ENCODE measurements around the gene PDE4D.
"Not testable (repeated sequence)": the region's sequence is repeated elsewhere in the genome, so short reads cannot be mapped to it uniquely, and the experiment has no call there.

PDE4D gene

DNA sequence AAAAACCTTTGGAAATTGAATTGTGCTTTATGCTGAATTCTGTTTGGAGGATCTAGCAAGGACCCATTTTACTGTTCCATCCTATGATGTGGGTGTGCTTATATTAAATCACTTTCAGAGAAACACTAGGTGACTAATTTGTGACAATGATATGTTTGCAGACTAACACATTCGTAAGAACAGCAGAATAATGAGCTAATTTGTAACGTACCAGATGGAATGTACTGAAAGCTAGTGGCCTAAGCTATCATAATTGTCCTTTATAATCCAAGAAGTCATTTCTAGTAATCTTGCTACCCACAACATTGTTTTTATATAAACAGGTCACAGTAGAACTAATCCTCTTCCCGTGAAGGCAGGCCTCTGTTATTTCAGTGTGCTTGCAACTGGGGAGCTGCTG, 292.5 kb downstream of the PDE4D start:
- DNase-seq, result no peak

DNA sequence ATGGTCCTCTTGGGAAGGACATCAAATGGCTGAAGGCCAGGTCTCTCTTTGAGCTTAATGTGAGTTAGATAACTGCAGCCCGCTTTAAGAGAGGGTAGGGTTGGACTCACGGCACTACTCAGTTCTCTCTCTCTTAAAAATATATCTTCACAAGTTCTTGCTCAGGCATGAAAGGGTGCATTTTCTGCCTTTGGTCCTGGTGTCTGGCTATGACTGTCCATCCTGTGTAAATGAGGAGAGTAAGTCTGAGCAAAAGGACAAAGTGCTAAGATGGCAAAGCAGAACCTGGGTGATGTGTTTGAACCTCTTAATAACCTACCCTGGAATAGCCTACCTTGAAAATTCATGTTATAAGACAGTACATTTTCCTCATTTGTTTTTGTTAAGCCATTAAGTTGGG, 293.4 kb downstream of the PDE4D start:
- no peak for DNase-seq

- no peak for DNase-seq
These were observed 293.8 kb downstream of the PDE4D start for GRCh38 chr5:59599729-59600128.

DNA sequence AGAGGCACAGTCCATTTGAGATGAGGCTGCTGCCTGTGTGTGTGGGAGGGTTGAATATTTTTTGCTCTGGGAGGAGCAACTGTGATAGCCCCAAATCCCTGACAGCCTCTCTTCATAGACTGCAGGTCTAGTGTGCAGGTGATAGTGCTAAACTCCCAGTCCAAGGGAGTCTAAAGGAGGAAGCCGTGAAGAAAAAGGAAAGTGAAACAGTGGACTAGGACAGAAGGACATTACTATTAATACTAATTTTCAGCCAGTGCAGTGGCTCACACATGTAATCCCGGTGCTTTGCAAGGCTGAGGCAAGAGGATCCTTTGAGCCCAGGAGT, 295.0 kb downstream of the PDE4D start:
- no peak for DNase-seq

DNA sequence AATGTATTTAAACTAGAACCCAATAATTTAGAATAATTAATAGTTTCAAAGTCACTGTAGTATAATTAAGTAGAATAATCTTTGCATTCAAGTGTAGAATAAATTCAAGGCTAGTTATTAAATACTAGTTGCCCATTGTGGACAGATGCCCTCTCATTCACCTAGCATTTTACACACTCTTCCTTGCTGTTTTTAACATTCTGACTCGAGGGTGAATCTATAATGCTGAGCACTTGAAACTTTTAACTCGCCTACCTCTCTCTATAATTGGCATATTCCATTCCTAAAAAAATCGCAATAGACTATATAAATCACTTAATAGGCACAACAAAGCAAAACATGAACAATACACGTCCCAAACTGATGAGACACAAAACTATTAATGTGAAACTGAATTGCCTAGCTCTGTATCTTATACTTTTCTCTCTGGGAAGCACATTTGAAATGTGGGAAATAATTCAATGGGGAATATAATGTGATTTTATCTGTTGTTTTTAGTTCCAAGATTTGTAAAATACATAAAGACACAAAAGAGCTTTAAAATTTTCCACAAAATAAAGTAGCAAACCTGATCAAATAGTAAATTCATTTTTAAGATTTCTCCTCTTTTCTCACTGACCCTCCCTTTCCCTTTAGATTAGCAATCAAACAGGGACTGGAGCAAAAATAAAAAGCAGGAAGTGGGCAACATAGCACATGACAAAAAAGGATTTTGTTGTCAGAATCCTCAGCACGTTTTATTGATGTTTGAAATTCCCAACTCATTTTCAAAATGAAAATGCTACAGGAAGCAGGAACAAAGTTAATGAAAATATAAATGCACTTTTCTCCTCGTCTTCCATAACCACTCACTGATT, 295.6 kb downstream of the PDE4D start:
- no peak for DNase-seq

- no peak for DNase-seq
These were observed 296.8 kb downstream of the PDE4D start for GRCh38 chr5:59596586-59597350.

DNA sequence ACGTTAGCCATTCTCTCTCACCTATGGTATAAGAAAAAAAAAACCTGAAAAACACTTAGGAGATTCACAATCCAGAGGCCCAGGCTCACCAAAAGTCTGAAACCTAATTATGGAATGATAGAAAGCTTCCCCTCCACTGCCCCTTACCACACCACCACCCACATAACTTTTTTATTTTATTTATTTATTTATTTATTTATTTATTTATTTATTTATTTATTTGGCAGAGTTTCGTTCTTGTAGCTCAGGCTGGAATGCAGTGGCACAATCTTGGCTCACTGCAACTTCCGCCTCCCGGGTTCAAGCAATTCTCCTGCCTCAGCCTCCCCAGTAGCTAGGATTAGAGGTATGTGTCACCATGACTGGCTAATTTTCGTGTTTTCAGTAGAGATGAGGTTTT, 299.4 kb downstream of the PDE4D start:
- DNase-seq, result not testable (repeated sequence)

DNA sequence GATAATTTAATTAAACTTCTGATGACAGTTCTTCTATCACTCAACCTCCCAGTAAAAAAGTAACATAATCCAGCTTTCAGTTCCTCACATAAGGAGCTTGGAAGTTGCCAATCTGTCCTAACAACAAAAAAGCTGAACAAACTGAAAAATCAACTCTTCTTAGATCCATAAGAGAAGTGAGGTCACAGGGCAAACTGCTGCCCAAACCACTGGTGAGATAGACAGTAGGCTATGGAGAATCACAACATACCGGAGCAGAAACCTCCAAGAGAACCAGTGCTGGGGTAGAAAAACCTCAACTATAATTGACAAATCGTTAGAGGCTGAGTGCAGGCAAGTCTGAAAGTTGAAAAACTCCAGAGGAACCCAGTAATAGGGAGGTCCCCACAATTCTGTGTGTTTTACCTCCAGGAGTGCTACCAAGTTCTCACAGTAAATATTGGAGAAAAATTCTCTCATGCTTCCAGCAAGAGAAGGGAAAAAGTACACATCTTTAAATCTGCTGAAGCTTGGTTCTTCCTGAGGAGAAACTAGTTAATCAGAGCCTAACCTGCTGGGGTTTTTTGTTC, 300.0 kb downstream of the PDE4D start:
- no peak for DNase-seq

GRCh38 chr5:59592101-59592500, 301.4 kb downstream of the PDE4D start:
- DNase-seq, result no peak

DNA sequence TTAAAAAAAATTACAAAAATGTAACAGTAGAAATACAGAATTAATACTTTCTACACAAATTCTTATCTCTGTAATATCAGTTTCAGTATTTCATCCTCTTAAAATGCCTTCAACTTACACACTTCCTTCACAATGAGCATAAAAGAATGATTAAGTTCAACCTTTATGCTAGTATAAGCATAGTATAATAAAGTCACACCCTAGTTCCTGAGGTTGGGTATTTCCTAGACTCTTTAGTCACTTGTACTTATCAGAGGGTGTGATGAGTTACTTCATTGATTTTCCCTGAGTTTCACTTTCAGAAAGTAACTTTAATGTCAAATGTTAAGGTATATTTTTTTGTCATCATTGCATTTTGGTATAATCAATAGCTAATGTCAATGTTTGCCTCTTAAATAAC, 302.4 kb downstream of the PDE4D start:
- DNase-seq, result peak; percentile 2

- DNase-seq, result no peak
These were observed 304.6 kb downstream of the PDE4D start for GRCh38 chr5:59588922-59589321.

GRCh38 chr5:59587489-59588337, 305.8 kb downstream of the PDE4D start:
- no peak for DNase-seq

DNA sequence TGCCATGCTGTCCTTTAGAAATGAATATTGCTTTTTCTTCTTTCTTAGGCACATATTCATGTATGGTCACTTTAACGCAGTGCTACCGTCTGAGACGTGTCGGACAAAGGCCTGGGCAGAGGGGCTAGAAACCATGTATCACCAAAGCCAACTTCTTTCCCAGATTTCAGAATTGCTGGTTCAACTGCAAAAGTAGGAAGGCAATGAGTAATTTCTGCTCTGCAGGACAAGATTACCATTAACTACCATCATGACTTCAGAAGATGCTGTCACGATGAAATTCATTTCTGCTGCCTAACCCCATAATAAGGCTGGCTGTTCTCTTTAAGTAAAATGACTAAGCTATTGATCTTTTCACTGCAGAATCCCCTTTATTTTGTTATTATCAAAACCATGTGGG, 306.7 kb downstream of the PDE4D start:
- no peak for DNase-seq

DNA sequence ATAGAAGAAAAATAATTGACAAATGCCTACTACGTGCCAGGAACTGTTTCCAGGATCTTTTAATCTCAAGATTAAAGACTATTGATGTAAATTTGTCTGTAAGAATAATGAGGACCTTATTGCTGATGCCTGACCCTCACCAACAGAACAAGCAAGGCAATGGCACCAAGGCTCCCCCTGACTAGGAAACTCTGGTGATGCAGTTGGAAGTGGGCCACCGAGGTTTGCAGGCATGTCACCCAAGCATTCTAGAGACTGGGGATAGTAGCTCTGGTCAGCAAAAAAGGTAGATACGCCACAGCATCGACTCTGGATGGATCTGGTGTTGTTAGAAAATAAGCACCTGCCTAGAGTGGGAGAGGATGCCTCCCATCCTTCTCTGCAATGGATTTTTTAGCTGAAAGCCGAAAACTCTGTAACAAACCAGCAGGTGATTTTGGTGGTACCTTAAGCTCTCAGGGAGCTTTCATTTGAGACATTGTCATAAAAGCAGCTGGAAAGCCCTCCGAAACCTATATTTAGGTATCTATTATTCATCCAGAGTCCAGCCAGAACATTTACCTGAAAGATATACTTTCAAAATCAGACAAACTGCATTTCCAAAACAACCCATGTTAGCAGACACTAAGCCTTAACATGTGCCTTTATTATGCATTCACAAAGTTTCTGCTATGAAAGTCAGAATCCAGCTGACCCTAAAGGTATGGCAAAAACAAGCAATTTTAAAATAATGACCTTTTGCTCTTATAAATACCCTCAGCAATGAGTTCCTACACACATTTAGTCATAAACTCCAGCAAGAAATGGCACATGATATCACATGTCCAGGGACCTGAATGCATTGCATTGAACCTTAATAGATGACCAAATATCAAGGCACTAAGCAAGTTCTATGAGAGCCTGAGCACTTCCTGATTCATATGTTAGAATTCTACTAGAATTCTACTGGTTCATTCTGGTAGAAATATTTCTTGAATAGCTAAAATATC, 308.4 kb downstream of the PDE4D start:
- DNase-seq, result no peak

DNA sequence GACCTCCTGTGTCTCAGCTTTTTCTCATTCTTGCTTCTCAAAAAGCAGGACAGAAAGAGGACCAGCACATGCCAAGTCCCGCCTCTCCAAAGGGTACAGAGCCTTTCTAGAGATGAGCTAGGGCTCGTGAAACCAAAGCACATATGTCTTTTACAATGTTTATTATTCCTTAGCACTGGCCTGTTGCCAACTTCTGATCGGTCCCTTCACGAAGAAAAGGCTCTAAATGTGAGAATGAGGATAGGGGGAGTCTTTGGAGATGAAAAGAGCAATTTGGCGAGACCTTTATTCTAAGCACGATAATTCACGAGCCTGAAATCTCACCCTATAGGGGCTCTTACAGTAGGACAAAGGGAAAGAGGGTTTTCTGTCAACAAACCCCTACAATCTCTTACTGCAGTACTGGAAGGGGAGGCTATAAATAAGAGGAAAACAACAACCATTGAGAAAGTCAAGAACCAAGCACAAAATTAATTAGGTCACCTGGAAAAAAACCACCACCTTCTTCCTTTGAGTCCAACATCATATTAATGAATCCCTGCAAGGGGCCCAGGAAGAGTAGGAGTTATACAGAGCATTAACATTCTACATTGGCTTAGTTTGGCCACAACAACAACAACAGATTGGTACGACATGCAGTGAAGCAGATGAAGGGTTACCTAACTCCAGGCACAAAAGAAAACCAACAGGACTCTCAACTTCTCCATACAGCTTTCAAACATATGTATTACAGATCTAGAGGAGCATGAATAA, 309.5 kb downstream of the PDE4D start:
- DNase-seq, result no peak

DNA sequence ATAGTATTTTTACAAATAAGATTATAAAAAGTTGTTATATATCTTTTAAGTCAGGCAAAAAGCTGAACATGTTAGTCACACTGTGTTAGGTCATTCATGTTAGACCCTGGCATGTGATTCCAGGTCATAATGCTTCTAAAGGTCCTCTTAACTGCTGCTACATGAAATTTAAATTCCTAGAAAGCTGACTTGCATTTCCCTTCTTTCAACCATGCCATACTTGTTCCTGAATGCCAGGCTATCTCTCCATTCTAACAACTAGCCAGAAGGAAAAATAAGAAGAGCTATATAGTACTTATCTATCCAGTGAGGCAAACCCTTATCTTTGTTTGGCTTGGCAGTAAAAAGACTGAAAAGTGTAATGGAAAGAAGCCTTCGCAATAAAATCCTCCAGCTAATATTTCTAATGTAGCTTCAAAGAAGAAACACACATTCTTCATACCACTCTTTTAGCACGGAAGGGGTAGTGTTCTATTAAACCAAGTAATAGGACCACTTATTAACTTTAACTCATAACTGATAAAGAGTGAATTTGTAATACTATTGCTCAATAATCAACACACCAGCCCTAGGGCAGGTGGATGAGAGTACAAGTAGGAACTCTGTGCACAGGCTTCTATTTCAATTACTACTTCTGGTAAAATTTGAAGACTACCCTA, 310.2 kb downstream of the PDE4D start:
- no peak for DNase-seq

DNA sequence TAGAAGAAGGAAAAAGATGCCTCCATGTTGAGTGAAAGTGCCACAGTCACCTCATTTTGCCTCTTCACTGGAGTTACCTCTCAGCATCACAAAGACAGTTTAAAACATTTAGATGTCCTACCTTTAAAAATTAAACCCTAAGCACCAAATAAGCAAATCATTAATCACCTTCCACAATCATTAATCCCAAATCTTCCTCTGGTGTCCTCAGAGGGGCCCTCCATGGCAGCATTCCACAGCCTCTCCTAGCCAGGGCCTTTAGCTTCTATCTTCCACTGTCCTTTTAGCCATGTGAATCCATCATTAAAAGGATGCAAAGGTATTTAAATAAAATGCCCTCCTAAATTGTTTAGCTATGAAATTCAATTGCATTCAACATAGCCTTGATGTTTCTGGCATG, 310.8 kb downstream of the PDE4D start:
- no peak for DNase-seq

- DNase-seq, result no peak
These were observed 313.7 kb downstream of the PDE4D start for GRCh38 chr5:59579824-59580167.

- DNase-seq, result no peak
These were observed 314.3 kb downstream of the PDE4D start for GRCh38 chr5:59579101-59579823.

DNA sequence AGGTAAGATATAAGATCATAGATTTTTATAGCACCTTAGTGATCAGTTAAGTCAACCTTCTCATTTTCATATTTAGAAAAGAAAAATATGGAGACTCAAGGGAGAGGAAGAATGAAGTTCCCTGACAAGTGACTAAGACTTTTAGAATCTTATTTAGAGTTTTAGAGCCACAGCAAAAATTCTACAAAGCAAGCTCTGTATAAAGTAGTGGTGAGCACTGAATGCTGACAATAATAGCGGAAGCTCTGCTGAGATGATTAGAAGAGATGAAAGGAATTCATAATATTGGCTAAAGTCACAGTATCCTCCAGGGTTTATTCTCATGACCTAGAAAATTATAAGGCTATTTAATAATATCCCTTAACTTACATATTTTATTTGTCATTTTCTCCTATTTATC, 316.0 kb downstream of the PDE4D start:
- no peak for DNase-seq

Data from CD4-positive, alpha-beta T cell treated with Interleukin-10 for 1 hour (primary cell).